WTC11 (cell line): Measurements from ENCODE around the gene BTBD2. TPM values are rescaled to one million over a fixed set of nuclear protein-coding genes. Genes with fewer than 3 reads are reported as not detected.

Experiments
- ATAC-seq: fragments of 200-7000 bp; cut with Tn5 transposase; 2 replicates; pipeline ENCODE4 v1.10.0; 2021; ENCODE audit warnings: mild to moderate bottlenecking, moderate library complexity
- CTCF ChIA-PET: fragments of 300-600 bp; sonication (Branson Sonifier 250); formaldehyde crosslinking; loops from one replicate; lab custom pipeline; 2021; ENCODE audit warnings: antibody characterized with exemption; lab: Charles Lee
- POLR2A ChIA-PET: fragments of 350-600 bp; sonication (Branson Sonifier 250); formaldehyde crosslinking; loops from one replicate; lab custom pipeline; 2021; ENCODE audit warnings: antibody characterized with exemption; lab: Charles Lee
- DNase-seq: peaks from one replicate; pipeline ENCODE4 v3.0.0; 2021; ENCODE audit warnings: low spot score
- H3K27ac Mint-ChIP-seq: 2 replicates; pipeline ENCODE4 v1.8.0; 2021; ENCODE audit warnings: mixed read lengths
- H3K27me3 Mint-ChIP-seq: 2 replicates; pipeline ENCODE4 v1.8.0; 2021; ENCODE audit warnings: low read depth, mild to moderate bottlenecking, moderate library complexity, mixed read lengths
- H3K36me3 Mint-ChIP-seq: 2 replicates; pipeline ENCODE4 v1.8.0; 2021; ENCODE audit warnings: mixed read lengths
- H3K4me1 Mint-ChIP-seq: 2 replicates; pipeline ENCODE4 v1.8.0; 2022; ENCODE audit warnings: mixed read lengths
- H3K4me3 Mint-ChIP-seq: 2 replicates; pipeline ENCODE4 v1.8.0; 2021; ENCODE audit warnings: mild to moderate bottlenecking, moderate library complexity, mixed read lengths
- H3K9me3 Mint-ChIP-seq: 2 replicates; pipeline ENCODE4 v1.8.0; 2021; ENCODE audit warnings: mixed read lengths
- KAT7 ChIP-seq: sonication (generic); formaldehyde crosslinking; IDR thresholded peaks from 2 replicates; pipeline ENCODE4 v1.8.1; 2023; ENCODE audit warnings: missing genetic modification reagents, mild to moderate bottlenecking, borderline replicate concordance
- MYBL2 ChIP-seq: sonication (generic); formaldehyde crosslinking; IDR thresholded peaks from 2 replicates; pipeline ENCODE4 v1.8.1; 2023; ENCODE audit warnings: mild to moderate bottlenecking, moderate library complexity, missing genetic modification reagents
- NR1H2 ChIP-seq: sonication (generic); formaldehyde crosslinking; IDR thresholded peaks from 2 replicates; pipeline ENCODE4 v1.9.0; 2021; ENCODE audit warnings: mild to moderate bottlenecking, moderate library complexity, missing genetic modification reagents
- PRRX2 ChIP-seq: fragments of 250-450 bp; sonication (Bioruptor Pico); IDR thresholded peaks from 2 replicates; pipeline ENCODE4 v1.8.0; 2021; ENCODE audit warnings: mild to moderate bottlenecking
- TEAD1 ChIP-seq: sonication (generic); formaldehyde crosslinking; IDR thresholded peaks from 2 replicates; pipeline ENCODE4 v1.8.0; 2022; ENCODE audit warnings: mild to moderate bottlenecking, missing genetic modification reagents
- total RNA-seq: library from RNA; stranded (reverse); gene quantifications from 3 replicates; pipeline ENCODE4 v1.2.3, GENCODE V29; 2021
- TF ChIP-seq, protein P1 (sequence below): sonication (generic); formaldehyde crosslinking; IDR thresholded peaks from 2 replicates; pipeline ENCODE4 v1.8.0; 2022; ENCODE audit warnings: mild to moderate bottlenecking, missing genetic modification reagents
- TF ChIP-seq, protein P2 (sequence below): sonication (generic); formaldehyde crosslinking; IDR thresholded peaks from 2 replicates; pipeline ENCODE4 v1.8.0; 2022; ENCODE audit warnings: missing genetic modification reagents
- TF ChIP-seq, protein P3 (sequence below): fragments of 250-450 bp; sonication (Bioruptor Pico); IDR thresholded peaks from 2 replicates; pipeline ENCODE4 v1.9.0; 2021; ENCODE audit warnings: mild to moderate bottlenecking, borderline replicate concordance
- TF ChIP-seq, protein P4 (sequence below): sonication (generic); formaldehyde crosslinking; IDR thresholded peaks from 2 replicates; pipeline ENCODE4 v1.8.0; 2022; ENCODE audit warnings: mild to moderate bottlenecking, missing genetic modification reagents
- TF ChIP-seq, protein P5 (sequence below): fragments of 250-450 bp; sonication (Bioruptor Pico); IDR thresholded peaks from 2 replicates; pipeline ENCODE4 v1.9.0; 2021; ENCODE audit warnings: mild to moderate bottlenecking
- TF ChIP-seq, protein P6 (sequence below): sonication (generic); formaldehyde crosslinking; IDR thresholded peaks from 2 replicates; pipeline ENCODE4 v1.8.0; 2023; ENCODE audit warnings: missing genetic modification reagents
- TF ChIP-seq, protein P7 (sequence below): sonication (generic); formaldehyde crosslinking; IDR thresholded peaks from 2 replicates; pipeline ENCODE4 v1.8.1; 2022; ENCODE audit warnings: low read depth, mild to moderate bottlenecking, moderate library complexity, missing genetic modification reagents, borderline replicate concordance

The BTBD2 gene
- total RNA-seq, 1 experiment from 2014 or later = 106 TPM

DNA sequence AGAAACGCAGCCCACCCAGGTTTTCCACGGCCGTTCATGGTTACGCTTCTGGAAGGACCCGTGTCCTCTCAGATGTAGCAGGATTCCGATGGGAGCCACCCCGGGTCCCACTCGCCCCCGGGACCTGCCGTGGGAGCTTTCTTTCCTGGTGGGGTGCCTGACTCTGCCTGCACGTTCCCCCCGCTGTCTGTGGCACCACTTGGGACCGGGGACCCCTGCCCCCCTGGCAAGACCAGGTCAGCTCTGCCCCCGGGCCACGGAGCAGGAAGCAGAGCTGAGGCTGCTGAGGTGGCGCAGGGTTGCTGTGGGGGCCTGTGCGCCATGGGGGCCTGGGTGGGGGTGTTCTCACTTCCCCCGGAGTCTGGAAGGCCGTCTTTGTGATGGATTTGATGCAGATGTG is 62.5 kb downstream of the BTBD2 start (continued):
- TF ChIP-seq, protein P1, sequence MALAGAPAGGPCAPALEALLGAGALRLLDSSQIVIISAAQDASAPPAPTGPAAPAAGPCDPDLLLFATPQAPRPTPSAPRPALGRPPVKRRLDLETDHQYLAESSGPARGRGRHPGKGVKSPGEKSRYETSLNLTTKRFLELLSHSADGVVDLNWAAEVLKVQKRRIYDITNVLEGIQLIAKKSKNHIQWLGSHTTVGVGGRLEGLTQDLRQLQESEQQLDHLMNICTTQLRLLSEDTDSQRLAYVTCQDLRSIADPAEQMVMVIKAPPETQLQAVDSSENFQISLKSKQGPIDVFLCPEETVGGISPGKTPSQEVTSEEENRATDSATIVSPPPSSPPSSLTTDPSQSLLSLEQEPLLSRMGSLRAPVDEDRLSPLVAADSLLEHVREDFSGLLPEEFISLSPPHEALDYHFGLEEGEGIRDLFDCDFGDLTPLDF = no peak

DNA sequence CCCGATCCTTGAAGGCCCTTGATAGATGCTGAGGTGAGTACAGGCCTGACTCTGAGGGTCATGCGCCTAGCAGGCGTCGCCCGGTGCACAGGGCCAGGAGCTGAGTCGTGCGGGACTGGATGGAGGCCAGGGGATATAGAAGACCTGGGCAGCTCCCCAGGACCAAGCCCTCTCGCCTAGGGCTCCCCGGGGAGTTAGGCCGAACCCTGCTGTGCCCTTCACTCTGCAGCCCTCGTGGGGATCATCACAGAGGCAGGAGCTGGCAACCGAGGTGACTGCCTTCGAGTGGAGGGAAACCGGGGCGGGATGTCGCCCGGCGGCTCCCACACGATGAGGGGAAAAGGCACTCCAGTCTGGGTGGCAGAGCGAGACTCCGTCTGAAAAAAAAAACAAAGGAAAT is 62.9 kb downstream of the BTBD2 start:
- DNase-seq = no peak
- H3K9me3 Mint-ChIP-seq = no peaks in the 10 kb centered on the region
- ChIA-PET CTCF (interaction anchor here (0.6 kb wide), 1 partner anchor 23 kb away, joined by 3 read pairs; no protein-coding TSS in a partner anchor), POLR2A (no interaction called here)
- H3K4me1 Mint-ChIP-seq = peaks cover 4% of the 10 kb centered on the region; the same call in 1 of the 2 replicates
- no peaks in the 10 kb centered on the region for H3K27me3 Mint-ChIP-seq
- H3K27ac Mint-ChIP-seq = no peak overlapping the region
- no peak overlapping the region for H3K4me3 Mint-ChIP-seq
- no peak for ATAC-seq
- peaks cover 3% of the 10 kb centered on the region; the same call in 1 of the 2 replicates for H3K36me3 Mint-ChIP-seq
- TF ChIP-seq PRRX2 (CRISPR knock-in tag) (no peak), TEAD1 (CRISPR knock-in tag) (no peak), MYBL2 (CRISPR knock-in tag) (no peak), NR1H2 (no peak), KAT7 (no peak)
- TF ChIP-seq, protein P2, sequence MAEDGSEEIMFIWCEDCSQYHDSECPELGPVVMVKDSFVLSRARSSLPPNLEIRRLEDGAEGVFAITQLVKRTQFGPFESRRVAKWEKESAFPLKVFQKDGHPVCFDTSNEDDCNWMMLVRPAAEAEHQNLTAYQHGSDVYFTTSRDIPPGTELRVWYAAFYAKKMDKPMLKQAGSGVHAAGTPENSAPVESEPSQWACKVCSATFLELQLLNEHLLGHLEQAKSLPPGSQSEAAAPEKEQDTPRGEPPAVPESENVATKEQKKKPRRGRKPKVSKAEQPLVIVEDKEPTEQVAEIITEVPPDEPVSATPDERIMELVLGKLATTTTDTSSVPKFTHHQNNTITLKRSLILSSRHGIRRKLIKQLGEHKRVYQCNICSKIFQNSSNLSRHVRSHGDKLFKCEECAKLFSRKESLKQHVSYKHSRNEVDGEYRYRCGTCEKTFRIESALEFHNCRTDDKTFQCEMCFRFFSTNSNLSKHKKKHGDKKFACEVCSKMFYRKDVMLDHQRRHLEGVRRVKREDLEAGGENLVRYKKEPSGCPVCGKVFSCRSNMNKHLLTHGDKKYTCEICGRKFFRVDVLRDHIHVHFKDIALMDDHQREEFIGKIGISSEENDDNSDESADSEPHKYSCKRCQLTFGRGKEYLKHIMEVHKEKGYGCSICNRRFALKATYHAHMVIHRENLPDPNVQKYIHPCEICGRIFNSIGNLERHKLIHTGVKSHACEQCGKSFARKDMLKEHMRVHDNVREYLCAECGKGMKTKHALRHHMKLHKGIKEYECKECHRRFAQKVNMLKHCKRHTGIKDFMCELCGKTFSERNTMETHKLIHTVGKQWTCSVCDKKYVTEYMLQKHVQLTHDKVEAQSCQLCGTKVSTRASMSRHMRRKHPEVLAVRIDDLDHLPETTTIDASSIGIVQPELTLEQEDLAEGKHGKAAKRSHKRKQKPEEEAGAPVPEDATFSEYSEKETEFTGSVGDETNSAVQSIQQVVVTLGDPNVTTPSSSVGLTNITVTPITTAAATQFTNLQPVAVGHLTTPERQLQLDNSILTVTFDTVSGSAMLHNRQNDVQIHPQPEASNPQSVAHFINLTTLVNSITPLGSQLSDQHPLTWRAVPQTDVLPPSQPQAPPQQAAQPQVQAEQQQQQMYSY = no peak
- TF ChIP-seq, protein P3, sequence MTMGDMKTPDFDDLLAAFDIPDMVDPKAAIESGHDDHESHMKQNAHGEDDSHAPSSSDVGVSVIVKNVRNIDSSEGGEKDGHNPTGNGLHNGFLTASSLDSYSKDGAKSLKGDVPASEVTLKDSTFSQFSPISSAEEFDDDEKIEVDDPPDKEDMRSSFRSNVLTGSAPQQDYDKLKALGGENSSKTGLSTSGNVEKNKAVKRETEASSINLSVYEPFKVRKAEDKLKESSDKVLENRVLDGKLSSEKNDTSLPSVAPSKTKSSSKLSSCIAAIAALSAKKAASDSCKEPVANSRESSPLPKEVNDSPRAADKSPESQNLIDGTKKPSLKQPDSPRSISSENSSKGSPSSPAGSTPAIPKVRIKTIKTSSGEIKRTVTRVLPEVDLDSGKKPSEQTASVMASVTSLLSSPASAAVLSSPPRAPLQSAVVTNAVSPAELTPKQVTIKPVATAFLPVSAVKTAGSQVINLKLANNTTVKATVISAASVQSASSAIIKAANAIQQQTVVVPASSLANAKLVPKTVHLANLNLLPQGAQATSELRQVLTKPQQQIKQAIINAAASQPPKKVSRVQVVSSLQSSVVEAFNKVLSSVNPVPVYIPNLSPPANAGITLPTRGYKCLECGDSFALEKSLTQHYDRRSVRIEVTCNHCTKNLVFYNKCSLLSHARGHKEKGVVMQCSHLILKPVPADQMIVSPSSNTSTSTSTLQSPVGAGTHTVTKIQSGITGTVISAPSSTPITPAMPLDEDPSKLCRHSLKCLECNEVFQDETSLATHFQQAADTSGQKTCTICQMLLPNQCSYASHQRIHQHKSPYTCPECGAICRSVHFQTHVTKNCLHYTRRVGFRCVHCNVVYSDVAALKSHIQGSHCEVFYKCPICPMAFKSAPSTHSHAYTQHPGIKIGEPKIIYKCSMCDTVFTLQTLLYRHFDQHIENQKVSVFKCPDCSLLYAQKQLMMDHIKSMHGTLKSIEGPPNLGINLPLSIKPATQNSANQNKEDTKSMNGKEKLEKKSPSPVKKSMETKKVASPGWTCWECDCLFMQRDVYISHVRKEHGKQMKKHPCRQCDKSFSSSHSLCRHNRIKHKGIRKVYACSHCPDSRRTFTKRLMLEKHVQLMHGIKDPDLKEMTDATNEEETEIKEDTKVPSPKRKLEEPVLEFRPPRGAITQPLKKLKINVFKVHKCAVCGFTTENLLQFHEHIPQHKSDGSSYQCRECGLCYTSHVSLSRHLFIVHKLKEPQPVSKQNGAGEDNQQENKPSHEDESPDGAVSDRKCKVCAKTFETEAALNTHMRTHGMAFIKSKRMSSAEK (CRISPR knock-in tag) = no peak
- TF ChIP-seq, protein P4, sequence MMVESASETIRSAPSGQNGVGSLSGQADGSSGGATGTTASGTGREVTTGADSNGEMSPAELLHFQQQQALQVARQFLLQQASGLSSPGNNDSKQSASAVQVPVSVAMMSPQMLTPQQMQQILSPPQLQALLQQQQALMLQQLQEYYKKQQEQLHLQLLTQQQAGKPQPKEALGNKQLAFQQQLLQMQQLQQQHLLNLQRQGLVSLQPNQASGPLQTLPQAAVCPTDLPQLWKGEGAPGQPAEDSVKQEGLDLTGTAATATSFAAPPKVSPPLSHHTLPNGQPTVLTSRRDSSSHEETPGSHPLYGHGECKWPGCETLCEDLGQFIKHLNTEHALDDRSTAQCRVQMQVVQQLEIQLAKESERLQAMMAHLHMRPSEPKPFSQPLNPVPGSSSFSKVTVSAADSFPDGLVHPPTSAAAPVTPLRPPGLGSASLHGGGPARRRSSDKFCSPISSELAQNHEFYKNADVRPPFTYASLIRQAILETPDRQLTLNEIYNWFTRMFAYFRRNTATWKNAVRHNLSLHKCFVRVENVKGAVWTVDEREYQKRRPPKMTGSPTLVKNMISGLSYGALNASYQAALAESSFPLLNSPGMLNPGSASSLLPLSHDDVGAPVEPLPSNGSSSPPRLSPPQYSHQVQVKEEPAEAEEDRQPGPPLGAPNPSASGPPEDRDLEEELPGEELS (CRISPR knock-in tag) = no peak
- TF ChIP-seq, protein P5, sequence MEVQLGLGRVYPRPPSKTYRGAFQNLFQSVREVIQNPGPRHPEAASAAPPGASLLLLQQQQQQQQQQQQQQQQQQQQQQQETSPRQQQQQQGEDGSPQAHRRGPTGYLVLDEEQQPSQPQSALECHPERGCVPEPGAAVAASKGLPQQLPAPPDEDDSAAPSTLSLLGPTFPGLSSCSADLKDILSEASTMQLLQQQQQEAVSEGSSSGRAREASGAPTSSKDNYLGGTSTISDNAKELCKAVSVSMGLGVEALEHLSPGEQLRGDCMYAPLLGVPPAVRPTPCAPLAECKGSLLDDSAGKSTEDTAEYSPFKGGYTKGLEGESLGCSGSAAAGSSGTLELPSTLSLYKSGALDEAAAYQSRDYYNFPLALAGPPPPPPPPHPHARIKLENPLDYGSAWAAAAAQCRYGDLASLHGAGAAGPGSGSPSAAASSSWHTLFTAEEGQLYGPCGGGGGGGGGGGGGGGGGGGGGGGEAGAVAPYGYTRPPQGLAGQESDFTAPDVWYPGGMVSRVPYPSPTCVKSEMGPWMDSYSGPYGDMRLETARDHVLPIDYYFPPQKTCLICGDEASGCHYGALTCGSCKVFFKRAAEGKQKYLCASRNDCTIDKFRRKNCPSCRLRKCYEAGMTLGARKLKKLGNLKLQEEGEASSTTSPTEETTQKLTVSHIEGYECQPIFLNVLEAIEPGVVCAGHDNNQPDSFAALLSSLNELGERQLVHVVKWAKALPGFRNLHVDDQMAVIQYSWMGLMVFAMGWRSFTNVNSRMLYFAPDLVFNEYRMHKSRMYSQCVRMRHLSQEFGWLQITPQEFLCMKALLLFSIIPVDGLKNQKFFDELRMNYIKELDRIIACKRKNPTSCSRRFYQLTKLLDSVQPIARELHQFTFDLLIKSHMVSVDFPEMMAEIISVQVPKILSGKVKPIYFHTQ (CRISPR knock-in tag) = no peak
- TF ChIP-seq, protein P1 = no peak
- TF ChIP-seq, protein P6, sequence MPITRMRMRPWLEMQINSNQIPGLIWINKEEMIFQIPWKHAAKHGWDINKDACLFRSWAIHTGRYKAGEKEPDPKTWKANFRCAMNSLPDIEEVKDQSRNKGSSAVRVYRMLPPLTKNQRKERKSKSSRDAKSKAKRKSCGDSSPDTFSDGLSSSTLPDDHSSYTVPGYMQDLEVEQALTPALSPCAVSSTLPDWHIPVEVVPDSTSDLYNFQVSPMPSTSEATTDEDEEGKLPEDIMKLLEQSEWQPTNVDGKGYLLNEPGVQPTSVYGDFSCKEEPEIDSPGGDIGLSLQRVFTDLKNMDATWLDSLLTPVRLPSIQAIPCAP = no peak
- TF ChIP-seq, protein P7, sequence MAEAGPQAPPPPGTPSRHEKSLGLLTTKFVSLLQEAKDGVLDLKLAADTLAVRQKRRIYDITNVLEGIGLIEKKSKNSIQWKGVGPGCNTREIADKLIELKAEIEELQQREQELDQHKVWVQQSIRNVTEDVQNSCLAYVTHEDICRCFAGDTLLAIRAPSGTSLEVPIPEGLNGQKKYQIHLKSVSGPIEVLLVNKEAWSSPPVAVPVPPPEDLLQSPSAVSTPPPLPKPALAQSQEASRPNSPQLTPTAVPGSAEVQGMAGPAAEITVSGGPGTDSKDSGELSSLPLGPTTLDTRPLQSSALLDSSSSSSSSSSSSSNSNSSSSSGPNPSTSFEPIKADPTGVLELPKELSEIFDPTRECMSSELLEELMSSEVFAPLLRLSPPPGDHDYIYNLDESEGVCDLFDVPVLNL (CRISPR knock-in tag) = no peak
- TF ChIP-seq, all 79 proteins: peak for 0
